Esophagus squamous epithelium (tissue), 4 donors: ENCODE data around the gene RAB27A.

Experiments
- POLR2A ChIP-seq, 4 donors: fragments of 450-650 bp; IDR thresholded peaks; one replicate each; pipeline ENCODE4 v1.6.1; 2017; ENCODE audit warnings: antibody characterized with exemption in 4 of 4, mild to moderate bottlenecking in 4 of 4, moderate library complexity in 3 of 4
- TF ChIP-seq, protein P1 (sequence below), 6 experiments: fragments of 450-650 bp in 4 of 6; fragments of 200-600 bp in 2 of 6; sonication (generic) in 2 of 6; IDR thresholded peaks; one replicate each; pipeline ENCODE4 v1.5.1; 2016 to 2019; ENCODE audit warnings: antibody characterized with exemption in 6 of 6, mild to moderate bottlenecking in 4 of 6, moderate library complexity in 4 of 6

- TF ChIP-seq POLR2A (IDR thresholded peaks at IDR 0.05) = no peak
- TF ChIP-seq, protein P1, sequence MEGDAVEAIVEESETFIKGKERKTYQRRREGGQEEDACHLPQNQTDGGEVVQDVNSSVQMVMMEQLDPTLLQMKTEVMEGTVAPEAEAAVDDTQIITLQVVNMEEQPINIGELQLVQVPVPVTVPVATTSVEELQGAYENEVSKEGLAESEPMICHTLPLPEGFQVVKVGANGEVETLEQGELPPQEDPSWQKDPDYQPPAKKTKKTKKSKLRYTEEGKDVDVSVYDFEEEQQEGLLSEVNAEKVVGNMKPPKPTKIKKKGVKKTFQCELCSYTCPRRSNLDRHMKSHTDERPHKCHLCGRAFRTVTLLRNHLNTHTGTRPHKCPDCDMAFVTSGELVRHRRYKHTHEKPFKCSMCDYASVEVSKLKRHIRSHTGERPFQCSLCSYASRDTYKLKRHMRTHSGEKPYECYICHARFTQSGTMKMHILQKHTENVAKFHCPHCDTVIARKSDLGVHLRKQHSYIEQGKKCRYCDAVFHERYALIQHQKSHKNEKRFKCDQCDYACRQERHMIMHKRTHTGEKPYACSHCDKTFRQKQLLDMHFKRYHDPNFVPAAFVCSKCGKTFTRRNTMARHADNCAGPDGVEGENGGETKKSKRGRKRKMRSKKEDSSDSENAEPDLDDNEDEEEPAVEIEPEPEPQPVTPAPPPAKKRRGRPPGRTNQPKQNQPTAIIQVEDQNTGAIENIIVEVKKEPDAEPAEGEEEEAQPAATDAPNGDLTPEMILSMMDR (IDR thresholded peaks at IDR 0.05) = no peak
These were observed 13.3 kb downstream of the RAB27A start for GRCh38 chr15:55276324-55276723.
